HepG2 (cell line): Measurements from ENCODE around the gene PBLD. TPM values are rescaled to one million over a fixed set of nuclear protein-coding genes. Genes with fewer than 3 reads are reported as not detected.
"Not testable (repeated sequence)": the region's sequence is repeated elsewhere in the genome, so short reads cannot be mapped to it uniquely, and the experiment has no call there.

ENCODE experiments used
- ATAC-seq: fragments of 200-7000 bp; cut with Tn5 transposase; 3 replicates; pipeline ENCODE4 v1.9.1; 2020; ENCODE audit warnings: mild to moderate bottlenecking, moderate library complexity
- BruUV-seq: library from RNA; stranded (reverse); fragments of 400-500 nt; replicated peaks from 2 replicates; lab custom pipeline; 2021; lab: Mats Ljungman, UMichigan
- CTCF ChIA-PET: fragments of 300-600 bp; formaldehyde crosslinking; extraction: SDS; loops from one replicate; lab custom pipeline; 2021; ENCODE audit warnings: low total read pairs, inconsistent platforms, low intra/inter-chr PET ratio; lab: Yijun Ruan, JAX
- POLR2A ChIA-PET: fragments of 350-600 bp; sonication (Branson Sonifier 250); formaldehyde crosslinking; loops from one replicate; lab custom pipeline; 2020; ENCODE audit warnings: antibody characterized with exemption, inconsistent platforms; lab: Yijun Ruan, JAX
- DNase-seq: peaks from one replicate; pipeline ENCODE4 v3.0.0-alpha.2; 2015; ENCODE audit warnings: low spot score
- FAIRE-seq: peaks from 3 replicates; lab custom pipeline; 2011; peaks lifted over from hg19 to GRCh38; lab: Jason Lieb, UNC
- H2AFZ ChIP-seq: one replicate; pipeline ENCODE4 v1.6.1; 2011; ENCODE audit warnings: low read length, inconsistent platforms
- H3K27ac ChIP-seq: fragments of 300-600 bp; 3 replicates; pipeline ENCODE4 v1.8.0; 2011; ENCODE audit warnings: mixed run types, mild to moderate bottlenecking, mixed read lengths, low read length, inconsistent platforms; ENCODE audit not compliant: insufficient read depth; ENCODE audit errors: extremely low read length
- H3K27me3 ChIP-seq, 2 experiments: fragments of 200-600 bp in 1 of 2; 2 replicates in 1 of 2; 3 replicates in 1 of 2; pipeline versions ENCODE4 v1.6.0 to v1.8.0; 2011; ENCODE audit warnings: low read length in 2 of 2, mild to moderate bottlenecking in 2 of 2, moderate library complexity in 2 of 2, inconsistent platforms in 1 of 2; ENCODE audit not compliant: insufficient read depth in 2 of 2, control insufficient read depth in 1 of 2
- H3K36me3 ChIP-seq, 2 experiments: fragments of 200-600 bp in 1 of 2; replicated peaks in 1 of 2; 2 replicates in 1 of 2; 3 replicates in 1 of 2; pipeline versions ENCODE4 v1.5.1 to v1.8.0; 2011; ENCODE audit warnings: low read length in 2 of 2, inconsistent platforms in 1 of 2; ENCODE audit not compliant: insufficient read depth in 2 of 2, control insufficient read depth in 1 of 2
- H3K4me1 ChIP-seq: 2 replicates; pipeline ENCODE4 v1.5.1; 2012; ENCODE audit warnings: low read length, inconsistent platforms; ENCODE audit not compliant: insufficient read depth
- H3K4me2 ChIP-seq: 2 replicates; pipeline ENCODE4 v1.6.0; 2011; ENCODE audit warnings: low read depth, low read length, inconsistent platforms
- H3K4me3 ChIP-seq, 3 experiments: fragments of 200-600 bp in 1 of 3; sonication (generic), shearing (Covaris generic) in 1 of 3; replicated peaks in 1 of 3; 2 replicates each; pipeline ENCODE4 v1.5.1; 2011 to 2016; ENCODE audit warnings: low read length in 3 of 3, inconsistent platforms in 2 of 3, low read depth in 2 of 3, mild to moderate bottlenecking in 2 of 3, control low read depth in 1 of 3, mixed read lengths in 1 of 3; ENCODE audit not compliant: insufficient read depth in 1 of 3
- H3K79me2 ChIP-seq: one replicate; pipeline ENCODE4 v1.6.1; 2011; ENCODE audit warnings: low read length, inconsistent platforms; ENCODE audit not compliant: insufficient read depth
- H3K9ac ChIP-seq: 2 replicates; pipeline ENCODE4 v1.6.0; 2011; ENCODE audit warnings: mild to moderate bottlenecking, low read depth, low read length, inconsistent platforms; ENCODE audit not compliant: insufficient read depth
- H3K9me3 ChIP-seq: 2 replicates; pipeline ENCODE4 v1.5.1; 2012; ENCODE audit warnings: mild to moderate bottlenecking, low read length
- H4K20me1 ChIP-seq: 2 replicates; pipeline ENCODE4 v1.6.0; 2011; ENCODE audit warnings: inconsistent platforms, mild to moderate bottlenecking, low read length, moderate library complexity; ENCODE audit not compliant: insufficient read depth
- CEBPZ ChIP-seq: IDR thresholded peaks from 2 replicates; pipeline ENCODE4 v1.6.1; 2012; ENCODE audit warnings: low read length, improper control_type of control experiment
- DR1 ChIP-seq: sonication (generic); formaldehyde crosslinking; IDR thresholded peaks from 2 replicates; pipeline ENCODE4 v1.8.0; 2021; ENCODE audit warnings: mild to moderate bottlenecking, missing genetic modification reagents, inconsistent platforms
- GLI4 ChIP-seq: sonication (generic); formaldehyde crosslinking; IDR thresholded peaks from 2 replicates; pipeline ENCODE4 v1.5.1; 2020; ENCODE audit warnings: missing genetic modification reagents, mild to moderate bottlenecking, moderate library complexity, borderline replicate concordance
- NCOR1 ChIP-seq: fragments of 200-600 bp; sonication (generic); IDR thresholded peaks from 2 replicates; pipeline ENCODE4 v1.7.0; 2017; ENCODE audit warnings: antibody characterized with exemption, low read length, borderline replicate concordance
- NFE2 ChIP-seq: sonication (generic); formaldehyde crosslinking; IDR thresholded peaks from 2 replicates; pipeline ENCODE4 v1.4.0; 2020; ENCODE audit warnings: missing genetic modification reagents
- PHB2 ChIP-seq: fragments of 450-650 bp; IDR thresholded peaks from 2 replicates; pipeline ENCODE4 v1.6.1; 2018; ENCODE audit not compliant: partially characterized antibody
- RFXAP ChIP-seq: sonication (generic); formaldehyde crosslinking; IDR thresholded peaks from 2 replicates; pipeline ENCODE4 v1.4.0; 2020; ENCODE audit warnings: missing genetic modification reagents, borderline replicate concordance
- USF2 ChIP-seq, 2 experiments: sonication (generic) in 1 of 2; formaldehyde crosslinking in 1 of 2; IDR thresholded peaks; 2 replicates each; pipeline versions ENCODE4 v1.5.1 to v1.6.1; 2011 to 2020; ENCODE audit warnings: borderline replicate concordance in 1 of 2, low read depth in 1 of 2, low read length in 1 of 2, mild to moderate bottlenecking in 1 of 2, missing genetic modification reagents in 1 of 2, moderate library complexity in 1 of 2
- ZNF124 ChIP-seq: sonication (generic); formaldehyde crosslinking; IDR thresholded peaks from 2 replicates; pipeline ENCODE4 v1.4.0; 2020; ENCODE audit warnings: missing genetic modification reagents
- ZNF30 ChIP-seq: sonication (generic); formaldehyde crosslinking; IDR thresholded peaks from 2 replicates; pipeline ENCODE4 v1.5.0; 2020; ENCODE audit warnings: mild to moderate bottlenecking, missing genetic modification reagents
- ZNF558 ChIP-seq: sonication (generic); formaldehyde crosslinking; IDR thresholded peaks from 2 replicates; pipeline ENCODE4 v1.9.0; 2022; ENCODE audit warnings: mild to moderate bottlenecking, missing genetic modification reagents, borderline replicate concordance
- ZNF567 ChIP-seq: sonication (generic); formaldehyde crosslinking; IDR thresholded peaks from 2 replicates; pipeline ENCODE4 v1.8.1; 2023; ENCODE audit warnings: mild to moderate bottlenecking, missing genetic modification reagents, borderline replicate concordance
- WGBS: methylation state at CpG from one replicate; pipeline ENCODE4 v1.1.6; 2017; ENCODE audit warnings: low lambda C conversion rate; 5-methylcytosine and 5-hydroxymethylcytosine counted together
- in situ Hi-C: cut with HindIII; loops from 2 replicates; pipeline ENCODE4 v1.10.0; 2017; ENCODE audit warnings: low pct_unique_long_range_greater_than_20kb; ENCODE audit not compliant: extremely low pct_ligation_motif_present
- intact Hi-C: fragments of 100-400 bp; cut with micrococcal nuclease; formaldehyde crosslinking; loops from one replicate; pipeline ENCODE4 v1.10.0; 2022; ENCODE audit not compliant: unreplicated experiment
- polyA plus RNA-seq, 8 experiments: library from polyadenylated mRNA; depleted of rRNA in 3 of 8; stranded (reverse) in 7 of 8; unstranded in 1 of 8; fragments of >200 nt; fragmentation: Illumina TruSeq in 4 of 8; extraction: Trizol in 4 of 8; gene quantifications; 2 replicates each; pipeline versions ENCODE4 v1.2.1 to v1.2.3, GENCODE V29; 2011 to 2016; ENCODE audit warnings: low read depth in 4 of 8, missing spikeins in 1 of 8, mixed read lengths in 1 of 8; ENCODE audit not compliant: insufficient read depth in 1 of 8
- total RNA-seq, 5 experiments: library from RNA; depleted of rRNA; stranded (reverse); fragments of >200 nt; fragmentation: Illumina TruSeq; extraction: Trizol; gene quantifications; 2 replicates each; pipeline ENCODE4 v1.2.3, GENCODE V29; 2016; ENCODE audit warnings: low read depth in 1 of 5

Gene PBLD
- total and polyA plus RNA-seq, 2 of the 13 experiments (the other 11 are each of a cell fraction or from before 2014, with no cell fraction given): 0.42 to 3.1 TPM

DNA sequence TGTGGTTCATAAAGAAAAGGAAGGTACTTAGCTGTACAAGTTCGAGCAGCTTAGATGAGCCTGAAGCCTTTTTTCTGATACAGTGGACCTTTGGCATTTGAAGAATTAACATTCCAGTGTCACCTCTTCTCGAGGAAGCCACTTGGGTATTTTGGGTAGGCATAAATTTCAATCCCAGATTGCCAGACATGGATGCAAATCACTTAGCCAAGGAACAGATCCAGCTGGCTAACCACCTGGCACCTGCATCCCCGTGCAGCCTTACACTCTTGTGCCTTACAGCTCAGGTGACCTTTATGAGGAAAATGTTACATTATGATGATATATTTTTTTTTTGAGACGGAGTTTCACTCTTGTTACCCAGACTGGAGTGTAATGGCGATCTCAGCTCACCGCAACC is 84.8 kb downstream of the PBLD start (continued):
- TF ChIP-seq DR1 (CRISPR knock-in tag) (no peak), ZNF558 (no peak), RFXAP (CRISPR knock-in tag) (no peak)

DNA sequence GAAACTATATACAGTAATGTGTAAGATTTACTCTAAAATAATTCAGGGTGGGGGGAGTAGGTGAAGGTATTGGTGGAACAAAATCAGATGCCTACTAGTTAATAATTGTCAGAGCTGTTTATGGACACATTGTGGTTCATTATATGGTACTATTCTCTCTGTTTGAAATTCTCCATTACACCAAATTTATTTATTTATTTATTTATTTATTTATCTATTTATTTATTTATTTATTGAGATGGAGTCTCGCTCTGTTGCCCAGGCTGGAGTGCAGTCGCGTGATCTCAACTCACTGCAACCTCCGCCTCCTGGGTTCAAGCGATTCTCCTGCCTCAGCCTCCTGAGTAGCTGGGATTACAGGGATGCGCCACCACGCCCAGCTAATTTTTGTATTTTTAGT is 86.3 kb downstream of the PBLD start:
- BruUV-seq, POLR2A ChIA-PET, H3K4me2 ChIP-seq, ATAC-seq, H3K4me3 ChIP-seq, H3K9ac ChIP-seq, H4K20me1 ChIP-seq, H3K79me2 ChIP-seq, in situ Hi-C loops, intact Hi-C loops, H3K9me3 ChIP-seq, H3K27me3 ChIP-seq, H3K27ac ChIP-seq, DNase-seq, H3K36me3 ChIP-seq, FAIRE-seq, CTCF ChIA-PET, H3K4me1 ChIP-seq, H2AFZ ChIP-seq: not testable (repeated sequence)
- 88% methylated on average over 7 of the region's 7 CpGs for WGBS

- H3K27ac ChIP-seq: no peak overlapping the region
- H3K4me1 ChIP-seq: no peaks in the 10 kb centered on the region
- WGBS: 65% methylated on average over 2 of the region's 2 CpGs
- no peak for FAIRE-seq
- BruUV-seq: no TSS peak
- ATAC-seq: no peak
- H3K27me3 ChIP-seq: peaks cover 0 to 10% of the 10 kb centered on the region in 2 experiments; a peak in 1 of 5 replicates
- no peaks in the 10 kb centered on the region for H3K9me3 ChIP-seq
- H3K4me3 ChIP-seq: no peak overlapping the region
- no peaks in the 10 kb centered on the region for H3K36me3 ChIP-seq
- H3K4me2 ChIP-seq: no peak overlapping the region
- H3K79me2 ChIP-seq: no peaks in the 10 kb centered on the region
- H3K9ac ChIP-seq: no peak overlapping the region
- in situ Hi-C loops: no loop called here
- ChIA-PET CTCF (no interaction called here), POLR2A (no interaction called here)
- DNase-seq: no peak
- H4K20me1 ChIP-seq: no peaks in the 10 kb centered on the region
- H2AFZ ChIP-seq: no peak overlapping the region
- intact Hi-C loops: no loop called here
- no peak for TF ChIP-seq GLI4
- no peak for TF ChIP-seq ZNF124 (CRISPR knock-in tag)
- TF ChIP-seq ZNF567: no peak
- no peak for TF ChIP-seq NFE2 (CRISPR knock-in tag)
- no peak for TF ChIP-seq ZNF30 (CRISPR knock-in tag)
- TF ChIP-seq PHB2: no peak
- TF ChIP-seq CEBPZ: no peak
- TF ChIP-seq USF2 (IDR thresholded peaks at IDR 0.05; ENCODE audit: low read depth, low read length): no peak
- no peak for TF ChIP-seq USF2 (CRISPR knock-in tag; IDR thresholded peaks at IDR 0.05; ENCODE audit: borderline replicate concordance)
- no peak for TF ChIP-seq NCOR1
- TF ChIP-seq ZNF558: no peak
Observed at GRCh38 chr10:68242051-68242450, 90.7 kb downstream of the PBLD start.
